GM18508 (cell line): Measurements from ENCODE around the gene PLPP6.

Source experiments
- ATAC-seq: cut with Tn5 transposase; IDR thresholded peaks from one replicate; pipeline ENCODE4 v1.9.1; 2021; ENCODE audit warnings: moderate number of reproducible peaks; ENCODE audit not compliant: insufficient read depth, unreplicated experiment

The PLPP6 gene

DNA sequence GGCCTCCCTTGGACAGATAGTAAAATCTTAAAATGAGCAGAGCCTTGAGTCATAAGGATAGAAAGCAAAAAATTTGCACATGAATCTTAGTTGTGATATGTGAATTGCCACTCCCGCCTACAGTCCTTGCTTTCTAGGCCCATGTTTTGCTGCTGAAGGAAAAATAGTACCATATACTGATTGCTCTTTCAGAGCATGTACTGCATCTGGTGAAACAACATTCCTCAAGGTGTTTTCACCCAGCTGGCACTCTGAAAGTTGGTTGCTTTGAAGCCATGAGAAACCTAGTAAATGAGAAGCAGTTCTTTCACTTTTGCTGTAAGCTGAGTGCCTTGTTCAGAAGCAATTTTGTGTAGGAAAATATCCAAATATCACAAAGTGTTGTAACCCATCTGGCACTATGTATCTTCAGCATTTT, 27.6 kb downstream of the PLPP6 start:
- peak; percentile 47 for ATAC-seq

- no peak for ATAC-seq
These were observed 28.1 kb downstream of the PLPP6 start for GRCh38 chr9:4690144-4690543.

- ATAC-seq, result no peak
These were observed 29.7 kb downstream of the PLPP6 start for GRCh38 chr9:4691795-4692194.

- no peak for ATAC-seq
These were observed 38.0 kb downstream of the PLPP6 start for GRCh38 chr9:4700091-4700490.

DNA sequence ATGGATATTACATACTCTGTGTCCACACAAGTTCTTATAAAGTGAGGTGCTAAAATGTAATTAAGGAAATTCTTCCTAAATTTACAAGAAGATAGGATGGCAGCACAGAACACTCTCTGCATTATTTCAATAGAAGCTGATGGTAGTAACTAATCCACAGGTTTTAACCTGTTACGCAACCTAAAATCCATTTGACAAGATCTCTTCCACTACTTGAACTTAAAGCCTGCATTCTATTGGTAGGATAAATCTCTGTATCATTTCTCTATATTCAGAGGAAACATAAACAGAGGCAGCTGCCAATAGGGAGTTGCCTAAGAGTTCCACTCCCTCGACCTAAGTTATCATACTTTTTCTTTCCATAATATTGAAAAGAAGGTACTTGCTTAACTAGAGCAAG, 38.8 kb downstream of the PLPP6 start:
- no peak for ATAC-seq

DNA sequence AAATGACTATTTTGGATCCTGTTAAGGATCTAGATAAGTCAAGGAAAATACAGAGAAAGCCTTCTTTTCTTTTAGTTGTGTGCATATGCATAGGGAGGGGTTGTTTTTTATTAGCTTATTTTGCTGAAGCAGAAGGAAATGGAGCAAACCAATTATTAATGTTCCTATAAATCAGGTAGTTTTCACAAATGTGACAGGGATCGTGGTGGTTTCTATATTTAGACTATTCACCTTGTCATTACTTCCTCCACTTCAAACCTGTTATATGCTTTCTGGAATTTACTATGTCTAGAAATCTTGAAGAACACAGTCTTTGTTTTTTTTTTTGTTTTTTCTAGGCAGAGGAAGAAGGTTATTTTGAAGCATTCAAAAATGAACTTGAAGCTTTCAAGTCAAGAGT, 39.4 kb downstream of the PLPP6 start:
- ATAC-seq, result no peak

DNA sequence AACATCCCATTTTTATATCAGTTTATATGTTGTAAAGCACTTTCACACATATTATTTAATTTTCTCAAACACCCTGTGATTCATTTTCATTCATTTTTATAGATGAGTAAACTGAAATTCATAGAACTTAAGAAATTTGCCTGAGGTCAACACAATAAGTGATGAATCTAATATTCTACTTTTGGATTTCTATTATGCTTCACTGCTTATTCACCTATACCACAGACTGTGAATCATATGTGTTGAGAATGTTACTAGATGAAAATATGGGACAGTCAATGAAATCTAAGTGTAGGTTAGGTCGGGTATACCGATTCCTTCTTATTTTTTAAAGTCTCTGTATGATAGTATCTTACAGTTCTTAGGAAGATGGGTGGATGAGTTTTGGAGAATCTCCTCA, 42.0 kb downstream of the PLPP6 start:
- ATAC-seq, result no peak

GRCh38 chr9:4706021-4706420, 43.9 kb downstream of the PLPP6 start:
- ATAC-seq, result no peak

DNA sequence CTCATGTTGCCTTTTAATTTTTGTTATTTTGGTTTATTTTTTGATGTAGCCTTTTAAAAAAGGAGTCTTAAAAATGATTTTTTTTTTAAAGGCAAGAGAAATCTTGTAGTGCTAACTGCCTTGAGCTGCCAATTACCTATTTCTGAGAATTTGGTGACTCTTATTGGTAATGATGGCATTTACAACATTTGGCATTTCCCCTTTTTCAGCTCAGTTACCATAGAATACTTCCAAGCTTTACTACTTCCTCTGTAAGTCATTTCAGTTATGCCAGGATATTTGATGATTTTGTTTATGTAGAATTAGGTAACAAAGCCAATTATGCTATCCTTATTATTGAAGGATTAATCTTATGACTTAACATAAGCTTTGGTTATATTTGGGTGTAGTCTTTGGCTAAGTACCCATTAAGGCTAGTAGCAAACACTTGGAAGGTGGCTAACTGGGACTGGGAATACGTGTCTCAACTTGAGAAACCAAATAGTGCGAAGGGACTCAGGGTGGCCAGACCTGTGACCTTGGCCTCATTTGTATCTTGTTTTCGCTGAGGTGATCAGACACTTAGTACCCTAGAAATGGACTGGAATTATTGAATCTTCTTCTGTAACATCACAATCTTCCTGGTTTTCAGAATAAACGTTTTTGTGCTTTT, 45.0 kb downstream of the PLPP6 start:
- ATAC-seq, result no peak

GRCh38 chr9:4709380-4709779, 47.3 kb downstream of the PLPP6 start:
- ATAC-seq, result no peak

DNA sequence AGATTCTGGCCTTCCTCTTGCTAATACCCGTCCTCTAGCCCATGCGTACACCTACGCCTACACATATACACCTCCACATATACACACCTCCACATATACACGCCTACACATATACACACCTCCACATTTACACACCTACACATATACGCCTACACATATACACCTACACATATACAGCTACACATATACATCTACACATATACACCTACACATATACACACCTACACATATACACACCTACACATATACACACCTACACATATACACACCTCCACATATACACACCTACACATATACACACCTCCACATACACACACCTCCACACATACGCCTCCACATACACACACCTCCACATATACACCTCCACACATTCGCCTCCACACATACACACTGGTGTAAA, 51.8 kb downstream of the PLPP6 start:
- no peak for ATAC-seq

DNA sequence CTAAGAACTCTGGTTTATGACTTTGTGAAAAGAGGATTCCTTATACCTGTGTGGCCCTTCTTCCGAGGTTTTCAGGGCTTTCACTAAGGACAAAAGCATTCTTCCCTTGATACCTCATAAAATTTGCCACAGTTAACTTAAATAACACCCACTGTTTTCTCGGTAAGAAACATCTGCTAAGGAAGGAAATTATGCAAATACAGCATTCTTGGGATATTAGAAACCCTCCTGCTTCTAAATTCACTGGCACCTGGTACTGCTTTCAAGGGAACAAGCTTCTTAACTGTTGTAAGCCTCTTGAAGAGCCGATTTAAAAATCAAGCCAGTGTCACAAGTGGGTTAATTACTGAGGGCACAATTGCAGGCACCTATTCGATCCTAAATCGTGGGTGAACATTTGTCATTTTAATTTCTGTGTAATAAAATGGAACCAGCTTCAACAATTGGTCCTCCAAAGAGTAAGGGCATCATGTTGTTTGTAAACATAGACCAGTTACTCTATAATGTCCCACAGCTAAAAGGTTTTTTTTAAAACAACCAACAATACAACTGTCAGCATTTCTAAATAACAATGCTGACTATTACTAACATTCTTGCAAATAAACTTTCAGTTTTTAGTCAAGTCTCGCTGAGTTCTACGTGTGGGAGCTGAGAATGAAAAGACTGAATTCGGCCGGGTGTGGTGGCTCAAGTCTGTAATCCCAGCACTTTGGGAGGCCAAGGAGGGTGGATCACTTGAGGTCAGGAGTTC, 52.3 kb downstream of the PLPP6 start:
- ATAC-seq, result no peak
